Measurements from ENCODE around the gene CFAP410. TPM values are rescaled to one million over a fixed set of nuclear protein-coding genes. Genes with fewer than 3 reads are reported as not detected.

Gene CFAP410
- polyA plus RNA-seq, 1 donor from 2014 or later, result 36.5 TPM

- Histone ChIP-seq H3K36me3 (ENCODE audit: insufficient read depth, low read length) (no peaks in the 10 kb centered on the region), H3K9ac (ENCODE audit: low read length) (no peak overlapping the region), H4K20me1 (ENCODE audit: insufficient read depth) (no peaks in the 10 kb centered on the region), H2AFZ (ENCODE audit: low read depth, low read length) (no peak overlapping the region), H3K79me2 (replicated peaks; ENCODE audit: insufficient read depth, low read length) (no peaks in the 10 kb centered on the region), H3K4me3 (ENCODE audit: low read length) (no peak overlapping the region), H3K9me3 (ENCODE audit: low read length) (no peaks in the 10 kb centered on the region), H3K27me3 (ENCODE audit: insufficient read depth, low read depth, low read length) (no peaks in the 10 kb centered on the region), H3K27ac (ENCODE audit: low read length) (peak overlapping the region; percentile 29), H3K9me2 (ENCODE audit: insufficient read depth, low read length) (no peaks in the 10 kb centered on the region), H3K4me2 (ENCODE audit: low read length) (no peak overlapping the region), H3F3A (ENCODE audit: insufficient read depth, low read length, poor library complexity, severe bottlenecking) (no peaks in the 10 kb centered on the region)
- no peak for TF ChIP-seq REST (IDR thresholded peaks at IDR 0.05; ENCODE audit: borderline replicate concordance)
- TF ChIP-seq EZH2 (IDR thresholded peaks at IDR 0.05; ENCODE audit: borderline replicate concordance, insufficient read depth, low read length, poor library complexity, severe bottlenecking), result no peak
- TF ChIP-seq RAD21 (conservative IDR thresholded peaks at IDR 0.05), result no peak
- no peak for TF ChIP-seq CTCF (IDR thresholded peaks at IDR 0.05; ENCODE audit: poor library complexity, severe bottlenecking)
- TF ChIP-seq SMC3 (conservative IDR thresholded peaks at IDR 0.05; ENCODE audit: poor library complexity), result no peak
- TF ChIP-seq MXI1 (conservative IDR thresholded peaks at IDR 0.05; ENCODE audit: poor library complexity, severe bottlenecking), result no peak
- TF ChIP-seq TAF1 (IDR thresholded peaks at IDR 0.05; ENCODE audit: low read depth), result no peak
- TF ChIP-seq EP300 (conservative IDR thresholded peaks at IDR 0.05; ENCODE audit: poor library complexity, severe bottlenecking), result no peak
- TF ChIP-seq POLR2AphosphoS5 (IDR thresholded peaks at IDR 0.05), result no peak
Observed at GRCh38 chr21:44380876-44381275, 41.7 kb upstream of the CFAP410 start.

- Histone ChIP-seq H3K27ac (ENCODE audit: low read length) (peak overlapping the region; percentile 29), H3K36me3 (ENCODE audit: insufficient read depth, low read length) (no peaks in the 10 kb centered on the region), H3K9me3 (ENCODE audit: low read length) (no peaks in the 10 kb centered on the region)
Observed at GRCh38 chr21:44379991-44380865, 41.0 kb upstream of the CFAP410 start.

More at GRCh38 chr21:44379991-44380865, 41.0 kb upstream of the CFAP410 start:
- peak; percentile 17 for TF ChIP-seq EP300 (conservative IDR thresholded peaks at IDR 0.05; ENCODE audit: poor library complexity, severe bottlenecking)
- TF ChIP-seq MXI1 (conservative IDR thresholded peaks at IDR 0.05; ENCODE audit: poor library complexity, severe bottlenecking), result peak; percentile 13
- TF ChIP-seq TAF1 (IDR thresholded peaks at IDR 0.05; ENCODE audit: low read depth), result no peak
- TF ChIP-seq POLR2AphosphoS5 (IDR thresholded peaks at IDR 0.05), result peak; percentile 63
- H3K9ac ChIP-seq (ENCODE audit: low read length), result peak overlapping the region; percentile 19
- no peaks in the 10 kb centered on the region for H3K27me3 ChIP-seq (ENCODE audit: insufficient read depth, low read depth, low read length)
- H3K79me2 ChIP-seq (replicated peaks; ENCODE audit: insufficient read depth, low read length), result no peaks in the 10 kb centered on the region
- no peak overlapping the region for H3K4me2 ChIP-seq (ENCODE audit: low read length)
- H3K4me3 ChIP-seq (ENCODE audit: low read length), result no peak overlapping the region
- no peak overlapping the region for H2AFZ ChIP-seq (ENCODE audit: low read depth, low read length)
- H4K20me1 ChIP-seq (ENCODE audit: insufficient read depth), result no peaks in the 10 kb centered on the region
- H3F3A ChIP-seq (ENCODE audit: insufficient read depth, low read length, poor library complexity, severe bottlenecking), result no peaks in the 10 kb centered on the region
- H3K9me2 ChIP-seq (ENCODE audit: insufficient read depth, low read length), result no peaks in the 10 kb centered on the region

All from neural cell (in vitro differentiated cells).